PFSK-1 (cell line): ENCODE measurements around the gene METTL24.

Source experiments
- FOXP2 ChIP-seq: optimal IDR thresholded peaks from 2 replicates; pipeline ENCODE3; 2011; ENCODE audit warnings: borderline replicate concordance, control low read depth, inconsistent platforms; ENCODE audit not compliant: insufficient read depth; ENCODE audit errors: extremely low read length, extremely low read depth
- POLR2AphosphoS5 ChIP-seq: IDR thresholded peaks from 2 replicates; pipeline ENCODE4 v1.6.1; 2012; ENCODE audit warnings: low read depth, mild to moderate bottlenecking, control low read depth, low read length, moderate library complexity
- REST ChIP-seq, 2 experiments: IDR thresholded peaks; 2 replicates each; pipeline versions ENCODE4 v1.6.1 to v1.8.0; 2011 to 2012; ENCODE audit warnings: low read depth in 2 of 2, low read length in 2 of 2, control low read depth in 1 of 2, inconsistent platforms in 1 of 2, mild to moderate bottlenecking in 1 of 2, moderate library complexity in 1 of 2; ENCODE audit not compliant: insufficient read depth in 1 of 2
- SIN3A ChIP-seq: IDR thresholded peaks from 2 replicates; pipeline ENCODE4 v1.6.1; 2012; ENCODE audit warnings: mild to moderate bottlenecking, low read length, moderate library complexity, borderline replicate concordance; ENCODE audit not compliant: insufficient read depth
- TAF1 ChIP-seq: IDR thresholded peaks from 2 replicates; pipeline ENCODE4 v1.6.1; 2012; ENCODE audit warnings: low read length, control low read depth, borderline replicate concordance; ENCODE audit not compliant: insufficient read depth

DNA sequence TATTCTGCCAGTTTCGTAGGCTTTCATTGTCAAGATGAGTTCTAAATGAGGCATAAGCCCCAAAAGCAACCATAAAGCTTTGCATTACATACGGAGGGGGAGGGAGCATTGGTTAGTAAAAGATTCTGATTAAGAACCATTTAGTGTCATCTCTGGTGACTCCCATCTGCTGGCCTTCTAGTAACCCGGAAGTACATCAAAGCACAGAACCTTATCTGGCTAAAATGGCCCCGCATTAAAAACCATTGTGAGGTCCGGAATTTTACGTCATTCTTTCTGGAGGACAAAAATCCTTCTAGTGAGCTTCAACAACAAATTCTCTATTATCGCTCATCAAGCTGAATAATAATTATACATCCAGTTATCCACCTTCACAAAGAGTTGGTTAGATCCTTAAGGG, 37.8 kb downstream of the METTL24 start:
- TF ChIP-seq REST (IDR thresholded peaks at IDR 0.05; ENCODE audit: insufficient read depth in 1 of 2, low read depth in 2 of 2, low read length in 2 of 2) (no peak), POLR2AphosphoS5 (no peak), TAF1 (no peak), SIN3A (no peak), FOXP2 (no peak)
